DMS79 treated with DMSO at 0.1 percent for 48 hours (cell line): Measurements from ENCODE around the gene VPS18.

Experiments used
- DNase-seq: peaks from one replicate; lab custom pipeline; 2025; lab: John Stamatoyannopoulos, UW

VPS18 gene

GRCh38 chr15:40921949-40922607 is 27.8 kb downstream of the VPS18 start:
- no peak for DNase-seq

- DNase-seq = no peak
Measured at GRCh38 chr15:40922608-40923005, 28.4 kb downstream of the VPS18 start.

GRCh38 chr15:40923551-40923950 is 29.3 kb downstream of the VPS18 start:
- DNase-seq = no peak

GRCh38 chr15:40925495-40925862 is 31.2 kb downstream of the VPS18 start:
- DNase-seq = no peak

GRCh38 chr15:40925863-40926658 is 31.8 kb downstream of the VPS18 start:
- DNase-seq = peak; percentile 8

- DNase-seq = no peak
Measured at GRCh38 chr15:40926659-40927494, 32.6 kb downstream of the VPS18 start.

- DNase-seq = no peak
Measured at GRCh38 chr15:40927495-40927872, 33.2 kb downstream of the VPS18 start.

- DNase-seq = peak; percentile 62
Measured at GRCh38 chr15:40927873-40928806, 33.9 kb downstream of the VPS18 start.

- peak; percentile 62 for DNase-seq
Measured at GRCh38 chr15:40928821-40929659, 34.8 kb downstream of the VPS18 start, which contains the start of gene DLL4. Gene DLL4 (plus strand): TSS chr15:40929340. CDS start chr15:40929669, 329 bp downstream.

GRCh38 chr15:40929660-40930429 is 35.6 kb downstream of the VPS18 start:
- no peak for DNase-seq

- DNase-seq = peak; percentile 7
Measured at GRCh38 chr15:40930430-40931299, 36.4 kb downstream of the VPS18 start.

- no peak for DNase-seq
Measured at GRCh38 chr15:40931300-40932142, 37.3 kb downstream of the VPS18 start.

- no peak for DNase-seq
Measured at GRCh38 chr15:40932156-40932555, 37.9 kb downstream of the VPS18 start.

- DNase-seq = no peak
Measured at GRCh38 chr15:40932649-40933516, 38.6 kb downstream of the VPS18 start.

GRCh38 chr15:40933517-40933902 is 39.3 kb downstream of the VPS18 start:
- no peak for DNase-seq

GRCh38 chr15:40934457-40934856 is 40.2 kb downstream of the VPS18 start:
- DNase-seq = no peak

- DNase-seq = no peak
Measured at GRCh38 chr15:40936234-40936708, 42.0 kb downstream of the VPS18 start.
